ENCODE results near the gene GLIS1. TPM values are rescaled to one million over a fixed set of nuclear protein-coding genes. Genes with fewer than 3 reads are reported as not detected.

The GLIS1 gene
- total RNA-seq, 1 experiment from 2014 or later, result 0.28 TPM

- H3K4me3 Mint-ChIP-seq, result no peak overlapping the region
- peaks cover 14 to 25% of the 10 kb centered on the region in 2 experiments for H3K4me1 Mint-ChIP-seq
- Histone ChIP-seq H4K5ac (ENCODE audit: insufficient read length, low read depth, low read length) (no peak overlapping the region), H3K79me1 (ENCODE audit: insufficient read depth, low read depth, low read length, poor library complexity, severe bottlenecking) (no peaks in the 10 kb centered on the region), H2BK15ac (ENCODE audit: low read depth, low read length) (no peak overlapping the region), H2BK5ac (ENCODE audit: insufficient read length, low read length) (no peak overlapping the region), H3K4me1 (ENCODE audit: insufficient read depth, low read length) (no peaks in the 10 kb centered on the region), H2BK20ac (ENCODE audit: low read depth, low read length, poor library complexity, severe bottlenecking) (no peak overlapping the region), H3K9me3 (ENCODE audit: control insufficient read depth, low read depth, low read length) (no peaks in the 10 kb centered on the region), H4K8ac (replicated peaks; ENCODE audit: insufficient read length, low read depth, low read length) (no peak overlapping the region), H3K4me2 (ENCODE audit: insufficient read depth, insufficient read length, low read length) (no peak overlapping the region), H2AK5ac (ENCODE audit: insufficient read length, low read length) (no peak overlapping the region), H4K20me1 (ENCODE audit: control insufficient read depth, insufficient read depth, insufficient read length) (no peaks in the 10 kb centered on the region), H3K4ac (ENCODE audit: low read depth, low read length) (no peak overlapping the region), H3K27me3 (ENCODE audit: insufficient read depth, low read length) (no peaks in the 10 kb centered on the region), H2AFZ (ENCODE audit: low read length) (no peak overlapping the region), H3K79me2 (ENCODE audit: insufficient read depth, low read length) (no peaks in the 10 kb centered on the region), H2BK12ac (ENCODE audit: insufficient read length, low read depth, low read length) (no peak overlapping the region), H3K18ac (ENCODE audit: insufficient read length, low read depth, low read length) (no peak overlapping the region), H3K9ac (ENCODE audit: extremely low read depth, insufficient read length, low read length) (no peak overlapping the region), H3K23ac (ENCODE audit: insufficient read length, low read depth, low read length) (no peak overlapping the region), H3K27ac (ENCODE audit: insufficient read length, low read depth, low read length) (no peak overlapping the region), H4K91ac (ENCODE audit: insufficient read length, low read depth, low read length) (no peak overlapping the region), H3K56ac (ENCODE audit: insufficient read length, low read depth, low read length) (no peak overlapping the region), H3T11ph (ENCODE audit: low read length) (no peak overlapping the region), H3K23me2 (ENCODE audit: insufficient read length, low read depth, low read length, poor library complexity, severe bottlenecking) (no peaks in the 10 kb centered on the region), H3K14ac (ENCODE audit: insufficient read depth, low read length) (no peak overlapping the region), H2BK120ac (ENCODE audit: low read depth, low read length, poor library complexity, severe bottlenecking) (no peak overlapping the region)
- TF ChIP-seq CTCF (conservative IDR thresholded peaks at IDR 0.05), result no peak
- peaks cover 14% of the 10 kb centered on the region for H3K27me3 Mint-ChIP-seq (ENCODE audit: low read depth)
- no CpG with 5 or more reads among the region's 11 CpGs for WGBS (ENCODE audit: extremely low coverage, insufficient read length, low lambda C conversion rate)
- H3K27ac Mint-ChIP-seq, result no peak overlapping the region; a peak in 1 of 7 replicates
- DNase-seq, result no peak
- H3K36me3 Mint-ChIP-seq (ENCODE audit: insufficient read depth in 1 of 3, low read depth in 3 of 3), result no peaks in the 10 kb centered on the region
- no peaks in the 10 kb centered on the region for H3K9me3 Mint-ChIP-seq
These were observed 154.8 kb downstream of the GLIS1 start for GRCh38 chr1:53583868-53584776.
